K562 (cell line): ENCODE data around the gene TEX35. TPM values are rescaled to one million over a fixed set of nuclear protein-coding genes. Genes with fewer than 3 reads are reported as not detected.

Experiments
- ATAC-seq: fragments of 200-7000 bp; cut with Tn5 transposase; 3 replicates; pipeline ENCODE4 v1.9.1; 2020; ENCODE audit warnings: moderate library complexity
- BruUV-seq: library from RNA; stranded (reverse); fragments of 400-500 nt; replicated peaks from 2 replicates; lab custom pipeline; 2021; lab: Mats Ljungman, UMichigan
- CTCF ChIA-PET: fragments of 300-600 bp; formaldehyde crosslinking; extraction: SDS; loops from one replicate; lab custom pipeline; 2021; ENCODE audit warnings: low intra/inter-chr PET ratio; lab: Yijun Ruan, JAX
- POLR2A ChIA-PET: fragments of 300-600, 350-650 bp; sonication (Branson Sonifier 250); formaldehyde crosslinking; extraction: SDS; loops from one replicate; lab custom pipeline; 2021; ENCODE audit warnings: antibody characterized with exemption, inconsistent platforms; lab: Yijun Ruan, JAX
- DNase-seq, 4 experiments: peaks; one replicate each; pipeline versions ENCODE4 v3.0.0 to v3.0.0-alpha.2; 2011 to 2018; ENCODE audit warnings: low spot score in 3 of 4, mixed read lengths in 3 of 4; ENCODE audit errors: extremely low read depth in 1 of 4
- FAIRE-seq: peaks from 2 replicates; lab custom pipeline; 2011; peaks lifted over from hg19 to GRCh38; lab: Jason Lieb, UNC
- H2AFZ ChIP-seq: 2 replicates; pipeline ENCODE4 v1.6.0; 2011; ENCODE audit warnings: low read depth, low read length, control low read depth, inconsistent platforms
- H3K27ac ChIP-seq: fragments of 200-600 bp; 3 replicates; pipeline ENCODE4 v1.8.0; 2011; ENCODE audit warnings: low read depth, mild to moderate bottlenecking, control low read depth, inconsistent platforms, low read length, moderate library complexity, mixed read lengths; ENCODE audit errors: extremely low read depth
- H3K27me3 ChIP-seq, 2 experiments: fragments of 300-600 bp in 1 of 2; 2 replicates in 1 of 2; 3 replicates in 1 of 2; pipeline versions ENCODE4 v1.6.0 to v1.8.0; 2011; ENCODE audit warnings: inconsistent platforms in 2 of 2, low read length in 2 of 2, mild to moderate bottlenecking in 1 of 2, mixed read lengths in 1 of 2, moderate library complexity in 1 of 2; ENCODE audit not compliant: control insufficient read depth in 2 of 2, insufficient read depth in 2 of 2
- H3K36me3 ChIP-seq: fragments of 300-600 bp; 3 replicates; pipeline ENCODE4 v1.8.0; 2011; ENCODE audit warnings: mild to moderate bottlenecking, low read length, inconsistent platforms; ENCODE audit not compliant: control insufficient read depth, insufficient read depth
- H3K4me1 ChIP-seq, 2 experiments: fragments of 200-600 bp in 1 of 2; replicated peaks in 1 of 2; 2 replicates in 1 of 2; 3 replicates in 1 of 2; pipeline versions ENCODE4 v1.5.1 to v1.8.0; 2011; ENCODE audit warnings: inconsistent platforms in 2 of 2, low read length in 2 of 2, mild to moderate bottlenecking in 1 of 2, mixed read lengths in 1 of 2, moderate library complexity in 1 of 2; ENCODE audit not compliant: control insufficient read depth in 2 of 2, insufficient read depth in 2 of 2
- H3K4me2 ChIP-seq: 2 replicates; pipeline ENCODE4 v1.6.1; 2011; ENCODE audit warnings: low read length, control low read depth, inconsistent platforms, mixed read lengths; ENCODE audit not compliant: insufficient read depth
- H3K4me3 ChIP-seq: fragments of 200-600 bp; sonication (generic), shearing (Covaris generic); 2 replicates; pipeline ENCODE4 v1.5.1; 2016; ENCODE audit warnings: control low read depth, inconsistent platforms
- H3K79me2 ChIP-seq: fragments of 200-600 bp; 3 replicates; pipeline ENCODE4 v1.8.0; 2011; ENCODE audit warnings: low read length, inconsistent platforms; ENCODE audit not compliant: control insufficient read depth, insufficient read depth
- H3K9ac ChIP-seq, 2 experiments: 2 replicates each; pipeline versions ENCODE4 v1.6.0 to v1.6.1; 2011; ENCODE audit warnings: low read depth in 2 of 2, low read length in 2 of 2, control low read depth in 1 of 2, inconsistent platforms in 1 of 2, mild to moderate bottlenecking in 1 of 2, mixed read lengths in 1 of 2; ENCODE audit not compliant: insufficient read depth in 1 of 2
- H3K9me1 ChIP-seq: one replicate; pipeline ENCODE4 v1.6.0; 2011; ENCODE audit warnings: inconsistent platforms, mild to moderate bottlenecking, low read length, moderate library complexity; ENCODE audit not compliant: control insufficient read depth, insufficient read depth
- H3K9me3 ChIP-seq: replicated peaks from 2 replicates; pipeline ENCODE4 v1.5.1; 2011; ENCODE audit warnings: low read depth, low read length, inconsistent platforms; ENCODE audit not compliant: control insufficient read depth, insufficient read depth
- H4K20me1 ChIP-seq: replicated peaks from 2 replicates; pipeline ENCODE4 v1.6.1; 2011; ENCODE audit warnings: low read length, inconsistent platforms, mixed read lengths; ENCODE audit not compliant: control insufficient read depth, insufficient read depth
- BCOR ChIP-seq: fragments of 450-650 bp; IDR thresholded peaks from 2 replicates; pipeline ENCODE4 v1.6.1; 2016
- CHD4 ChIP-seq: fragments of 200-600 bp; sonication (generic); IDR thresholded peaks from 3 replicates; pipeline ENCODE4 v1.6.1; 2012; ENCODE audit warnings: low read depth, mild to moderate bottlenecking, mixed read lengths, low read length, inconsistent platforms; ENCODE audit not compliant: insufficient read depth, insufficient replicate concordance, poor library complexity, severe bottlenecking
- NFYB ChIP-seq: IDR thresholded peaks from 2 replicates; pipeline ENCODE4 v1.6.1; 2011; ENCODE audit warnings: mild to moderate bottlenecking, moderate library complexity; ENCODE audit not compliant: insufficient read length; ENCODE audit errors: extremely low read depth
- PHB ChIP-seq: fragments of 250-450 bp; sonication (Bioruptor Pico); IDR thresholded peaks from 2 replicates; pipeline ENCODE4 v1.5.0; 2021
- PHF21A ChIP-seq: fragments of 450-650 bp; IDR thresholded peaks from 2 replicates; pipeline ENCODE4 v1.6.1; 2017; ENCODE audit warnings: low read depth, borderline replicate concordance
- RBBP5 ChIP-seq: fragments of 200-600 bp; sonication (generic); IDR thresholded peaks from 2 replicates; pipeline ENCODE4 v1.6.1; 2012; ENCODE audit warnings: borderline replicate concordance, mild to moderate bottlenecking, low read length, control low read depth, inconsistent platforms; ENCODE audit not compliant: insufficient read depth, poor library complexity, severe bottlenecking
- RBM14 ChIP-seq: fragments of 200-400 bp; formaldehyde crosslinking; IDR thresholded peaks from 2 replicates; pipeline ENCODE4 v1.6.1; 2018; ENCODE audit warnings: low read depth, mild to moderate bottlenecking, low read length, moderate library complexity, borderline replicate concordance; ENCODE audit not compliant: insufficient read depth
- TBL1XR1 ChIP-seq, 2 experiments: IDR thresholded peaks; 2 replicates each; pipeline ENCODE4 v1.6.1; 2012; ENCODE audit warnings: improper control_type of control experiment in 2 of 2, low read length in 2 of 2, mild to moderate bottlenecking in 1 of 2
- ZBTB7A ChIP-seq: IDR thresholded peaks from 2 replicates; pipeline ENCODE4 v1.6.1; 2011; ENCODE audit warnings: low read depth, mild to moderate bottlenecking, low read length, moderate library complexity, borderline replicate concordance; ENCODE audit not compliant: control insufficient read depth
- WGBS: fragments of 100-300 bp; shearing (Covaris generic); methylation state at CpG from one replicate; pipeline ENCODE4 v1.1.6; 2016; ENCODE audit warnings: low coverage, mixed read lengths; ENCODE audit not compliant: insufficient coverage; ENCODE audit errors: missing lambda C conversion rate; 5-methylcytosine and 5-hydroxymethylcytosine counted together
- in situ Hi-C: fragments of 300-500 bp; cut with MboI; formaldehyde crosslinking; loops from 4 replicates; pipeline ENCODE4 v1.15.0; 2018; ENCODE audit warnings: inconsistent platforms, mixed read lengths
- intact Hi-C: fragments of 100-400 bp; cut with micrococcal nuclease; formaldehyde crosslinking; loops from 2 replicates; pipeline ENCODE4 v1.14.2; 2022
- polyA plus RNA-seq, 8 experiments: library from polyadenylated mRNA; depleted of rRNA in 4 of 8; stranded (reverse) in 5 of 8; unstranded in 3 of 8; fragments of >200 nt; fragmentation: Nextera tagmentation in 2 of 8; fragmentation: Illumina TruSeq in 1 of 8; extraction: Ambion mirVana in 2 of 8; extraction: Trizol in 1 of 8; gene quantifications; 2 replicates each; pipeline versions ENCODE4 v1.2.1 to v1.2.3, GENCODE V29; 2011 to 2014; ENCODE audit warnings: inconsistent platforms in 1 of 8, missing spikeins in 1 of 8
- total RNA-seq, 7 experiments: library from RNA; depleted of rRNA in 6 of 7; stranded (reverse); fragments of >200 nt in 6 of 7; fragmentation: Illumina TruSeq in 2 of 7; extraction: Trizol in 2 of 7; gene quantifications; 2 replicates each; pipeline versions ENCODE4 v1.2.1 to v1.2.3, GENCODE V29; 2011 to 2021; ENCODE audit warnings: low replicate concordance in 1 of 7
- TF ChIP-seq, protein P1 (sequence below): sonication (generic); formaldehyde crosslinking; IDR thresholded peaks from 2 replicates; pipeline ENCODE4 v1.8.1; 2023; ENCODE audit warnings: mild to moderate bottlenecking, missing genetic modification reagents
- TF ChIP-seq, protein P2 (sequence below): fragments of 250-450 bp; sonication (Bioruptor Pico); IDR thresholded peaks from 2 replicates; pipeline ENCODE4 v1.5.0; 2021; ENCODE audit warnings: mild to moderate bottlenecking, moderate library complexity
- TF ChIP-seq, protein P3 (sequence below): sonication (generic); formaldehyde crosslinking; IDR thresholded peaks from 2 replicates; pipeline ENCODE4 v1.9.0; 2022; ENCODE audit warnings: mild to moderate bottlenecking, missing genetic modification reagents
- TF ChIP-seq, protein P4 (sequence below), 2 experiments: IDR thresholded peaks; 2 replicates each; pipeline ENCODE4 v1.6.1; 2012; ENCODE audit warnings: improper control_type of control experiment in 2 of 2, low read depth in 2 of 2, low read length in 2 of 2, borderline replicate concordance in 1 of 2

Gene TEX35
- total and polyA plus RNA-seq, 9 of the 15 experiments (the other 6 are each of a cell fraction or from before 2014, with no cell fraction given): not detected

DNA sequence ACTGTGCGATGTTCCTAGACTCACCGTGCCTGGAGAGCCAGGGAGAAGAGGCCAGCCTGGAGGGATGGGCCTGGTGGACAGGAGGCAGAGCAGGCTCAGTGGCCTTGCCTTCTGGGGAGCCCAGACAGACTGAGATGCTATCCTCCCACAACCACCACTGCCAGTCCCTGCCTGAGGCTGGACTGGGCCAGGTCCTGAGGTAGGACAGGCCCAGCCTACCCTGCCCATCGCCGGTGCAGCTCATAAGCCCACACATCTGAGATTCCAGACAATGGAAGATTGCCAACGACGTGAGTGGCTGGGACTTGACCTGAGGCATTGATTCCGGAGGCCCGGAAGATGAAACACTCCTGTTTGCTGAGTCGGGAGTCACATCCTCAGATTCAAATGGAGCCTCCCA lies 21.9 kb upstream of the TEX35 start:
- in situ Hi-C loops: no loop called here
- TF ChIP-seq NFYB (no peak), RBBP5 (no peak), RBM14 (no peak), PHF21A (no peak), BCOR (no peak), TBL1XR1 (IDR thresholded peaks at IDR 0.05; ENCODE audit: low read length in 2 of 2) (no peak), CHD4 (no peak), ZBTB7A (no peak), PHB (CRISPR knock-in tag) (no peak)
- TF ChIP-seq, protein P1, sequence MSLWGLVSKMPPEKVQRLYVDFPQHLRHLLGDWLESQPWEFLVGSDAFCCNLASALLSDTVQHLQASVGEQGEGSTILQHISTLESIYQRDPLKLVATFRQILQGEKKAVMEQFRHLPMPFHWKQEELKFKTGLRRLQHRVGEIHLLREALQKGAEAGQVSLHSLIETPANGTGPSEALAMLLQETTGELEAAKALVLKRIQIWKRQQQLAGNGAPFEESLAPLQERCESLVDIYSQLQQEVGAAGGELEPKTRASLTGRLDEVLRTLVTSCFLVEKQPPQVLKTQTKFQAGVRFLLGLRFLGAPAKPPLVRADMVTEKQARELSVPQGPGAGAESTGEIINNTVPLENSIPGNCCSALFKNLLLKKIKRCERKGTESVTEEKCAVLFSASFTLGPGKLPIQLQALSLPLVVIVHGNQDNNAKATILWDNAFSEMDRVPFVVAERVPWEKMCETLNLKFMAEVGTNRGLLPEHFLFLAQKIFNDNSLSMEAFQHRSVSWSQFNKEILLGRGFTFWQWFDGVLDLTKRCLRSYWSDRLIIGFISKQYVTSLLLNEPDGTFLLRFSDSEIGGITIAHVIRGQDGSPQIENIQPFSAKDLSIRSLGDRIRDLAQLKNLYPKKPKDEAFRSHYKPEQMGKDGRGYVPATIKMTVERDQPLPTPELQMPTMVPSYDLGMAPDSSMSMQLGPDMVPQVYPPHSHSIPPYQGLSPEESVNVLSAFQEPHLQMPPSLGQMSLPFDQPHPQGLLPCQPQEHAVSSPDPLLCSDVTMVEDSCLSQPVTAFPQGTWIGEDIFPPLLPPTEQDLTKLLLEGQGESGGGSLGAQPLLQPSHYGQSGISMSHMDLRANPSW (CRISPR knock-in tag): no peak
- TF ChIP-seq, protein P2, sequence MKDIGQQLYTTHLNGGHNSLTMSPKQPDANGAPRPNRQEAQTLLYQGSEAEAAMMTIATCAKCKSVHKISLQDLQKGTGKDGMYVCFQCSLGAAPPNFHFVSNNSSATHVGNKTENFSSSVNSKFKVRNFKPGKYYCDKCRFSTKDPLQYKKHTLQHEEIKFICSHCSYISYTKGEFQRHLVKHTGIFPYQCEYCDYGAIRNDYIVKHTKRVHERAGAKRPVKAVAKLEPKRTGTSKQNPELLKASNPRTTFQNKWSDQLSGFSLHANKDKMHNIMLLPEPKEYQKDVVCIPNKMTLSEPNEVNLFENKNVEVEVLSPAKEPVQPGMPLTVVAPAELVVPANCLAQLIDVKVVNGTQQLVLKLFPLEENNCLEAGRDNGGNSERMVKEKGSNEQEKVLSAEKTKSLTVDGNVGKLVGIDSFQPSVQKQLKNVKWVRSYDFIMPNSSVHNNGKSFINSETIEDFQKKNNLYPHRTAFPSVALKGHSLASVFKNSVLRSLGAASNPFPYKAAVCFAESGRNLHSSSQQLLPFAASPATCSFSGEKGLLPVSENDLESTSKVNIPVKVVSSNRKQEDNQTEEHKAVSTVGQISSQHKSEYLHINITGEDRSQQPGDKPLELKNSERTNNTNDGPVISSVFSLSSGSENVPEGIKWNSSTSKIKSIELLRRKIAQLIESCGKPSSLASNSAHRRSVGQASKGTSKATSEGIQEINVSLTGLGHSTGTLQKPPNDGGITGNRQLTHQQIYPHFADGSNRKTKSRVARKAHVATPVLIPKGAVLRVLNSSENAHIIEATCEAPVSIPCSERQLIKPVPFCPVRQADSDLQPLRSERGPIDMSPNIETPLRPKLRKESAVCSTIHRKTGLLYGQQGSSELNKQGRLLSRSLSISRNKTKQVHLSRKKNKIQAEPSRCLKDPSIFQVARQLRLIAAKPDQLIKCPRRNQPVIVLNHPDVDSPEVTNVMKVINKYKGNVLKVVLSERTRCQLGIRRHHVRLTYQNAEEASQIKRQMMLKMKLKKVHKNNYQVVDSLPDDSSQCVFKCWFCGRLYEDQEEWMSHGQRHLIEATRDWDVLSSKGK: no peak
- TF ChIP-seq, protein P3, sequence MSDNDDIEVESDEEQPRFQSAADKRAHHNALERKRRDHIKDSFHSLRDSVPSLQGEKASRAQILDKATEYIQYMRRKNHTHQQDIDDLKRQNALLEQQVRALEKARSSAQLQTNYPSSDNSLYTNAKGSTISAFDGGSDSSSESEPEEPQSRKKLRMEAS (CRISPR knock-in tag): no peak
- TF ChIP-seq, protein P4, sequence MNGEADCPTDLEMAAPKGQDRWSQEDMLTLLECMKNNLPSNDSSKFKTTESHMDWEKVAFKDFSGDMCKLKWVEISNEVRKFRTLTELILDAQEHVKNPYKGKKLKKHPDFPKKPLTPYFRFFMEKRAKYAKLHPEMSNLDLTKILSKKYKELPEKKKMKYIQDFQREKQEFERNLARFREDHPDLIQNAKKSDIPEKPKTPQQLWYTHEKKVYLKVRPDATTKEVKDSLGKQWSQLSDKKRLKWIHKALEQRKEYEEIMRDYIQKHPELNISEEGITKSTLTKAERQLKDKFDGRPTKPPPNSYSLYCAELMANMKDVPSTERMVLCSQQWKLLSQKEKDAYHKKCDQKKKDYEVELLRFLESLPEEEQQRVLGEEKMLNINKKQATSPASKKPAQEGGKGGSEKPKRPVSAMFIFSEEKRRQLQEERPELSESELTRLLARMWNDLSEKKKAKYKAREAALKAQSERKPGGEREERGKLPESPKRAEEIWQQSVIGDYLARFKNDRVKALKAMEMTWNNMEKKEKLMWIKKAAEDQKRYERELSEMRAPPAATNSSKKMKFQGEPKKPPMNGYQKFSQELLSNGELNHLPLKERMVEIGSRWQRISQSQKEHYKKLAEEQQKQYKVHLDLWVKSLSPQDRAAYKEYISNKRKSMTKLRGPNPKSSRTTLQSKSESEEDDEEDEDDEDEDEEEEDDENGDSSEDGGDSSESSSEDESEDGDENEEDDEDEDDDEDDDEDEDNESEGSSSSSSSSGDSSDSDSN (IDR thresholded peaks at IDR 0.05; ENCODE audit: borderline replicate concordance in 1 of 2, low read depth in 2 of 2, low read length in 2 of 2): no peak

More for the DNA sequence above, 21.9 kb upstream of the TEX35 start:
- H3K79me2 ChIP-seq: no peaks in the 10 kb centered on the region
- no peak overlapping the region for H2AFZ ChIP-seq
- intact Hi-C loops: no loop called here
- ATAC-seq (no peak), DNase-seq (no peak), FAIRE-seq (no peak)
- H3K27ac ChIP-seq: no peak overlapping the region
- peaks cover 33 to 77% of the 10 kb centered on the region in 2 experiments; a peak in 4 of 5 replicates for H3K27me3 ChIP-seq
- H3K4me1 ChIP-seq: no peaks in the 10 kb centered on the region; a peak in 1 of 5 replicates
- CTCF ChIA-PET: no interaction called here
- H3K9me1 ChIP-seq: no peaks in the 10 kb centered on the region
- no peak overlapping the region for H3K4me2 ChIP-seq
- 0% methylated on average over 9 of the region's 9 CpGs for WGBS
- no peaks in the 10 kb centered on the region for H3K9me3 ChIP-seq
- H3K36me3 ChIP-seq: no peaks in the 10 kb centered on the region
- BruUV-seq: no TSS peak
- H3K4me3 ChIP-seq: no peak overlapping the region
- H4K20me1 ChIP-seq: no peaks in the 10 kb centered on the region
- POLR2A ChIA-PET: no interaction called here
- no peak overlapping the region for H3K9ac ChIP-seq
